Pulmonary artery endothelial cell (primary cell): ENCODE results near the gene MAPK12. TPM values are rescaled to one million over a fixed set of nuclear protein-coding genes. Genes with fewer than 3 reads are reported as not detected.

Experiments used
- DNase-seq: peaks from one replicate; pipeline ENCODE4 v3.0.0-alpha.2; 2011; ENCODE audit warnings: low read depth, low spot score
- total RNA-seq: library from RNA; depleted of rRNA; stranded (reverse); fragments of >200 nt; gene quantifications from 2 replicates; pipeline ENCODE4 v1.2.3, GENCODE V29; 2014

The MAPK12 gene
- total RNA-seq, 1 donor from 2014 or later = 54.2 TPM

GRCh38 chr22:50299785-50300619, 38.5 kb upstream of the MAPK12 start:
- no peak for DNase-seq

- no peak for DNase-seq
Measured at GRCh38 chr22:50298937-50299784, 37.7 kb upstream of the MAPK12 start.

GRCh38 chr22:50298266-50298637, 36.8 kb upstream of the MAPK12 start:
- no peak for DNase-seq

GRCh38 chr22:50297510-50298265, 36.2 kb upstream of the MAPK12 start:
- no peak for DNase-seq

GRCh38 chr22:50296658-50297490, 35.4 kb upstream of the MAPK12 start:
- DNase-seq = no peak

- no peak for DNase-seq
Measured at GRCh38 chr22:50294319-50294656, 32.8 kb upstream of the MAPK12 start.

- no peak for DNase-seq
Measured at GRCh38 chr22:50293441-50294318, 32.2 kb upstream of the MAPK12 start.

- DNase-seq = no peak
Measured at GRCh38 chr22:50292643-50293440, 31.4 kb upstream of the MAPK12 start.

GRCh38 chr22:50289942-50290630, 28.6 kb upstream of the MAPK12 start:
- DNase-seq = no peak

GRCh38 chr22:50289151-50289941, 27.9 kb upstream of the MAPK12 start:
- DNase-seq = no peak

GRCh38 chr22:50287731-50288130, 26.2 kb upstream of the MAPK12 start:
- no peak for DNase-seq

- no peak for DNase-seq
Measured at GRCh38 chr22:50286701-50287318, 25.3 kb upstream of the MAPK12 start.

GRCh38 chr22:50286275-50286674, 24.8 kb upstream of the MAPK12 start:
- DNase-seq = no peak

GRCh38 chr22:50285568-50286229, 24.2 kb upstream of the MAPK12 start:
- no peak for DNase-seq

GRCh38 chr22:50284479-50284878, 23.0 kb upstream of the MAPK12 start:
- no peak for DNase-seq

GRCh38 chr22:50283821-50284220, 22.3 kb upstream of the MAPK12 start:
- no peak for DNase-seq
